HepG2 (cell line): Measurements from ENCODE around the gene NRG2. TPM values are rescaled to one million over a fixed set of nuclear protein-coding genes. Genes with fewer than 3 reads are reported as not detected.

Experiments
- ATAC-seq: fragments of 200-7000 bp; cut with Tn5 transposase; 3 replicates; pipeline ENCODE4 v1.9.1; 2020; ENCODE audit warnings: mild to moderate bottlenecking, moderate library complexity
- BruUV-seq: library from RNA; stranded (reverse); fragments of 400-500 nt; replicated peaks from 2 replicates; lab custom pipeline; 2021; lab: Mats Ljungman, UMichigan
- CTCF ChIA-PET: fragments of 300-600 bp; formaldehyde crosslinking; extraction: SDS; loops from one replicate; lab custom pipeline; 2021; ENCODE audit warnings: low total read pairs, inconsistent platforms, low intra/inter-chr PET ratio; lab: Yijun Ruan, JAX
- POLR2A ChIA-PET: fragments of 350-600 bp; sonication (Branson Sonifier 250); formaldehyde crosslinking; loops from one replicate; lab custom pipeline; 2020; ENCODE audit warnings: antibody characterized with exemption, inconsistent platforms; lab: Yijun Ruan, JAX
- DNase-seq: peaks from one replicate; pipeline ENCODE4 v3.0.0-alpha.2; 2015; ENCODE audit warnings: low spot score
- FAIRE-seq: peaks from 3 replicates; lab custom pipeline; 2011; peaks lifted over from hg19 to GRCh38; lab: Jason Lieb, UNC
- H2AFZ ChIP-seq: one replicate; pipeline ENCODE4 v1.6.1; 2011; ENCODE audit warnings: low read length, inconsistent platforms
- H3K27ac ChIP-seq: fragments of 300-600 bp; 3 replicates; pipeline ENCODE4 v1.8.0; 2011; ENCODE audit warnings: mixed run types, mild to moderate bottlenecking, mixed read lengths, low read length, inconsistent platforms; ENCODE audit not compliant: insufficient read depth; ENCODE audit errors: extremely low read length
- H3K27me3 ChIP-seq, 2 experiments: fragments of 200-600 bp in 1 of 2; 2 replicates in 1 of 2; 3 replicates in 1 of 2; pipeline versions ENCODE4 v1.6.0 to v1.8.0; 2011; ENCODE audit warnings: low read length in 2 of 2, mild to moderate bottlenecking in 2 of 2, moderate library complexity in 2 of 2, inconsistent platforms in 1 of 2; ENCODE audit not compliant: insufficient read depth in 2 of 2, control insufficient read depth in 1 of 2
- H3K36me3 ChIP-seq, 2 experiments: fragments of 200-600 bp in 1 of 2; replicated peaks in 1 of 2; 2 replicates in 1 of 2; 3 replicates in 1 of 2; pipeline versions ENCODE4 v1.5.1 to v1.8.0; 2011; ENCODE audit warnings: low read length in 2 of 2, inconsistent platforms in 1 of 2; ENCODE audit not compliant: insufficient read depth in 2 of 2, control insufficient read depth in 1 of 2
- H3K4me1 ChIP-seq: 2 replicates; pipeline ENCODE4 v1.5.1; 2012; ENCODE audit warnings: low read length, inconsistent platforms; ENCODE audit not compliant: insufficient read depth
- H3K4me2 ChIP-seq: 2 replicates; pipeline ENCODE4 v1.6.0; 2011; ENCODE audit warnings: low read depth, low read length, inconsistent platforms
- H3K4me3 ChIP-seq, 3 experiments: fragments of 200-600 bp in 1 of 3; sonication (generic), shearing (Covaris generic) in 1 of 3; replicated peaks in 1 of 3; 2 replicates each; pipeline ENCODE4 v1.5.1; 2011 to 2016; ENCODE audit warnings: low read length in 3 of 3, inconsistent platforms in 2 of 3, low read depth in 2 of 3, mild to moderate bottlenecking in 2 of 3, control low read depth in 1 of 3, mixed read lengths in 1 of 3; ENCODE audit not compliant: insufficient read depth in 1 of 3
- H3K79me2 ChIP-seq: one replicate; pipeline ENCODE4 v1.6.1; 2011; ENCODE audit warnings: low read length, inconsistent platforms; ENCODE audit not compliant: insufficient read depth
- H3K9ac ChIP-seq: 2 replicates; pipeline ENCODE4 v1.6.0; 2011; ENCODE audit warnings: mild to moderate bottlenecking, low read depth, low read length, inconsistent platforms; ENCODE audit not compliant: insufficient read depth
- H3K9me3 ChIP-seq: 2 replicates; pipeline ENCODE4 v1.5.1; 2012; ENCODE audit warnings: mild to moderate bottlenecking, low read length
- H4K20me1 ChIP-seq: 2 replicates; pipeline ENCODE4 v1.6.0; 2011; ENCODE audit warnings: inconsistent platforms, mild to moderate bottlenecking, low read length, moderate library complexity; ENCODE audit not compliant: insufficient read depth
- MAFK ChIP-seq, 2 experiments: IDR thresholded peaks in 1 of 2; conservative IDR thresholded peaks in 1 of 2; 2 replicates each; pipeline ENCODE4 v1.6.1; 2011; ENCODE audit warnings: improper control_type of control experiment in 2 of 2, low read length in 2 of 2
- NCOA1 ChIP-seq: sonication (generic); formaldehyde crosslinking; IDR thresholded peaks from 2 replicates; pipeline ENCODE4 v1.9.0; 2021; ENCODE audit warnings: missing genetic modification reagents
- RBFOX2 ChIP-seq: fragments of 200-400 bp; formaldehyde crosslinking; IDR thresholded peaks from 2 replicates; pipeline ENCODE4 v1.6.1; 2017; ENCODE audit warnings: low read depth, mild to moderate bottlenecking, low read length
- SMC3 ChIP-seq: IDR thresholded peaks from 2 replicates; pipeline ENCODE4 v1.6.1; 2011; ENCODE audit warnings: low read length, improper control_type of control experiment
- TFDP2 ChIP-seq: sonication (generic); formaldehyde crosslinking; IDR thresholded peaks from 2 replicates; pipeline ENCODE4 v1.4.0; 2020; ENCODE audit warnings: missing genetic modification reagents
- ZNF281 ChIP-seq: sonication (generic); formaldehyde crosslinking; IDR thresholded peaks from 2 replicates; pipeline ENCODE4 v1.4.0; 2020; ENCODE audit warnings: missing genetic modification reagents, borderline replicate concordance
- ZNF326 ChIP-seq: sonication (generic); formaldehyde crosslinking; IDR thresholded peaks from 2 replicates; pipeline ENCODE4 v1.4.0; 2020; ENCODE audit warnings: missing genetic modification reagents, borderline replicate concordance
- ZNF564 ChIP-seq: sonication (generic); formaldehyde crosslinking; IDR thresholded peaks from 2 replicates; pipeline ENCODE4 v1.8.1; 2023; ENCODE audit warnings: mild to moderate bottlenecking, missing genetic modification reagents
- ZNF607 ChIP-seq: sonication (generic); formaldehyde crosslinking; IDR thresholded peaks from 2 replicates; pipeline ENCODE4 v1.5.1; 2020; ENCODE audit warnings: missing genetic modification reagents, mild to moderate bottlenecking, borderline replicate concordance
- ZNF652 ChIP-seq: IDR thresholded peaks from 2 replicates; pipeline ENCODE4 v1.6.1; 2016; ENCODE audit warnings: low read depth, borderline replicate concordance
- WGBS: methylation state at CpG from one replicate; pipeline ENCODE4 v1.1.6; 2017; ENCODE audit warnings: low lambda C conversion rate; 5-methylcytosine and 5-hydroxymethylcytosine counted together
- in situ Hi-C: cut with HindIII; loops from 2 replicates; pipeline ENCODE4 v1.10.0; 2017; ENCODE audit warnings: low pct_unique_long_range_greater_than_20kb; ENCODE audit not compliant: extremely low pct_ligation_motif_present
- intact Hi-C: fragments of 100-400 bp; cut with micrococcal nuclease; formaldehyde crosslinking; loops from one replicate; pipeline ENCODE4 v1.10.0; 2022; ENCODE audit not compliant: unreplicated experiment
- polyA plus RNA-seq, 8 experiments: library from polyadenylated mRNA; depleted of rRNA in 3 of 8; stranded (reverse) in 7 of 8; unstranded in 1 of 8; fragments of >200 nt; fragmentation: Illumina TruSeq in 4 of 8; extraction: Trizol in 4 of 8; gene quantifications; 2 replicates each; pipeline versions ENCODE4 v1.2.1 to v1.2.3, GENCODE V29; 2011 to 2016; ENCODE audit warnings: low read depth in 4 of 8, missing spikeins in 1 of 8, mixed read lengths in 1 of 8; ENCODE audit not compliant: insufficient read depth in 1 of 8
- total RNA-seq, 5 experiments: library from RNA; depleted of rRNA; stranded (reverse); fragments of >200 nt; fragmentation: Illumina TruSeq; extraction: Trizol; gene quantifications; 2 replicates each; pipeline ENCODE4 v1.2.3, GENCODE V29; 2016; ENCODE audit warnings: low read depth in 1 of 5
- TF ChIP-seq, protein P1 (sequence below): sonication (generic); formaldehyde crosslinking; IDR thresholded peaks from 2 replicates; pipeline ENCODE4 v1.4.0; 2020; ENCODE audit warnings: mild to moderate bottlenecking, missing genetic modification reagents
- TF ChIP-seq, protein P2 (sequence below): sonication (generic); formaldehyde crosslinking; IDR thresholded peaks from 2 replicates; pipeline ENCODE4 v1.4.0; 2020; ENCODE audit warnings: mild to moderate bottlenecking, missing genetic modification reagents

Gene NRG2
- total and polyA plus RNA-seq, 2 of the 13 experiments (the other 11 are each of a cell fraction or from before 2014, with no cell fraction given) = not detected

DNA sequence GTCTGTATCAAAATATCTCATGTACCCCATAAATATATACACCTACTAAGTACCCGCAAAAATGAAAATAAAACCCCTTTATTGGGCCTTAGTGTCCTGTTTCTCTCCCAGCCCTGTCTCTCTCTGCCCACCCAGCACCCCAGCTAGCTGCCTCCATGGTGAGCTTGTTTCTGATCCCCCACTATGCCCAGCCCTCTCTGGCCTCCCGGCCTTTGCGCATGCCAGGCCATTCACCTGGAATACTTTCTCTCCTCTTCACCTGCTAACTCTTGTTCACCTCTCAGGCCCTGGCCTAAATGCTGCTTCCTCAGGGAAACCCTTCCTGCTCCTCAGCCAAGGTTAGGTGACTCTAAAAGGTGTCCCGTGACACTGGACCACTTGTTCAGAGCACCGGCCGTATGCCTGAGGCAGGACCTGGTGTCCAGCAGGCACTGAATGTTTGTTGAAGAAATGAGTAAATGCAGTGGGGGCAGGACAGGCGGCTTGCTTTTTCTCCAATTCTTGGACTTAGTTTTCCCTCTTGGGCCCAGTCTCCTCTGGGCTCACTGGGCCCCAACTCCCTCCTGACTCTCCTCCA lies 189.0 kb downstream of the NRG2 start:
- Histone ChIP-seq H3K4me2 (no peak overlapping the region), H3K36me3 (no peaks in the 10 kb centered on the region), H2AFZ (no peak overlapping the region), H3K9me3 (no peaks in the 10 kb centered on the region), H4K20me1 (no peaks in the 10 kb centered on the region), H3K9ac (no peak overlapping the region), H3K4me3 (no peak overlapping the region), H3K4me1 (no peaks in the 10 kb centered on the region), H3K27me3 (peaks cover 2 to 84% of the 10 kb centered on the region in 2 experiments; a peak in 3 of 5 replicates), H3K79me2 (no peaks in the 10 kb centered on the region), H3K27ac (no peak overlapping the region)
- 49% methylated on average over 6 of the region's 7 CpGs for WGBS
- ChIA-PET CTCF (no interaction called here), POLR2A (no interaction called here)
- in situ Hi-C loops = no loop called here
- no TSS peak for BruUV-seq
- DNase-seq = no peak
- ATAC-seq = no peak
- no peak for FAIRE-seq
- intact Hi-C loops = no loop called here
- TF ChIP-seq ZNF281 = no peak
- TF ChIP-seq, protein P1, sequence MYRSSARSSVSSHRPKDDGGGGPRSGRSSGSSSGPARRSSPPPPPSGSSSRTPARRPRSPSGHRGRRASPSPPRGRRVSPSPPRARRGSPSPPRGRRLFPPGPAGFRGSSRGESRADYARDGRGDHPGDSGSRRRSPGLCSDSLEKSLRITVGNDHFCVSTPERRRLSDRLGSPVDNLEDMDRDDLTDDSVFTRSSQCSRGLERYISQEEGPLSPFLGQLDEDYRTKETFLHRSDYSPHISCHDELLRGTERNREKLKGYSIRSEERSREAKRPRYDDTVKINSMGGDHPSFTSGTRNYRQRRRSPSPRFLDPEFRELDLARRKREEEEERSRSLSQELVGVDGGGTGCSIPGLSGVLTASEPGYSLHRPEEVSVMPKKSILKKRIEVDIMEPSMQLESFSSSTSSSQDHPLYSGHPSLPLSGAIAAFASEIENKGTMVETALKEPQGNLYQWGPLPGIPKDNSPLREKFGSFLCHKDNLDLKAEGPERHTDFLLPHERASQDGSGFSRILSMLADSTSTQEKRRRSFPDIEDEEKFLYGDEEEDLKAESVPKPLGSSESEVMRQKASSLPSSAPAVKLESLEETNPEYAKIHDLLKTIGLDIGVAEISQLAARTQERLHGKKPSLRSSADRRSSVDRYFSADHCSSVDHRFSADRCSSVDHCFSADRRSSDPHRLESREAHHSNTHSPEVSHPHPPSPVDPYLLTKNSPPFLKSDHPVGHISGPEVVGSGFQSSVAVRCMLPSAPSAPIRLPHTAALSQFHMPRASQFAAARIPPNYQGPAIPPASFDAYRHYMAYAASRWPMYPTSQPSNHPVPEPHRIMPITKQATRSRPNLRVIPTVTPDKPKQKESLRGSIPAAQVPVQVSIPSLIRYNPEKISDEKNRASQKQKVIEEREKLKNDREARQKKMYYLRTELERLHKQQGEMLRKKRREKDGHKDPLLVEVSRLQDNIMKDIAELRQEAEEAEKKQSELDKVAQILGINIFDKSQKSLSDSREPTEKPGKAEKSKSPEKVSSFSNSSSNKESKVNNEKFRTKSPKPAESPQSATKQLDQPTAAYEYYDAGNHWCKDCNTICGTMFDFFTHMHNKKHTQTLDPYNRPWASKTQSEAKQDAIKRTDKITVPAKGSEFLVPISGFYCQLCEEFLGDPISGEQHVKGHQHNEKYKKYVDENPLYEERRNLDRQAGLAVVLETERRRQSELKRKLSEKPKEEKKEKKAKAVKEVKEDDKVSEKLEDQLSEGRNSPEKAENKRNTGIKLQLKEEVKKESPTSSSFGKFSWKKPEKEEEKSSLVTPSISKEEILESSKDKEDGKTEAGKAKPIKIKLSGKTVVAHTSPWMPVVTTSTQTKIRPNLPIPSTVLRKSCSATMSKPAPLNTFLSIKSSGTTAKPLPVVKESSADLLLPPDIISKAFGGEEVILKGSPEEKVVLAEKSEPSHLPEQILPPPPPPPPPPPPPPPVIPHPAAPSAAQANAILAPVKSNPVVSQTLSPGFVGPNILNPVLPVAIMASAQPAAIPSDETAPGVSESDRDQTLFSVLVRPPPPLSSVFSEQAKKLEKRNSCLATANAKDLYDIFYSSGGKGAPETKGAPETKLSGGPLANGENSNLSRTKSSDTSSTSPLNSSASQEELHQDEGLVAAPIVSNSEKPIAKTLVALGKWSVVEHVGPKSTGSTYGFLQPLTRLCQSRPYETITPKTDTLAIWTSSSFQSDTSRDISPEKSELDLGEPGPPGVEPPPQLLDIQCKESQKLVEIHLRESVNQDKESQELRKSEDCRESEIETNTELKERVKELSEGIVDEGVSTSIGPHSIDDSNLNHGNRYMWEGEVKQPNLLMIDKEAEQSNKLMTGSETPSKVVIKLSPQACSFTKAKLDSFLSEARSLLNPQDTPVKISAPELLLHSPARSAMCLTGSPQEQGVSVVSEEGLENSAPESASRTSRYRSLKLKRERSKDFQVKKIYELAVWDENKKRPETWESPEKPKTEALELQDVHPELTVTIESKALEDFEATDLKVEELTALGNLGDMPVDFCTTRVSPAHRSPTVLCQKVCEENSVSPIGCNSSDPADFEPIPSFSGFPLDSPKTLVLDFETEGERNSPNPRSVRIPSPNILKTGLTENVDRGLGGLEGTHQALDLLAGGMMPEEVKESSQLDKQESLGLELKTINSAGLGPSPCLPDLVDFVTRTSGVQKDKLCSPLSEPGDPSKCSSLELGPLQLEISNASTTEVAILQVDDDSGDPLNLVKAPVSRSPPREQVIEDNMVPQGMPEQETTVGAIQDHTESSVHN (CRISPR knock-in tag) = no peak
- no peak for TF ChIP-seq MAFK (conservative IDR thresholded peaks at IDR 0.05 in 1 of 2, IDR thresholded peaks at IDR 0.05 in 1 of 2; ENCODE audit: low read length in 2 of 2)
- no peak for TF ChIP-seq TFDP2 (CRISPR knock-in tag)
- TF ChIP-seq ZNF326 (CRISPR knock-in tag) = no peak
- TF ChIP-seq RBFOX2 = no peak
- TF ChIP-seq NCOA1 = no peak
- TF ChIP-seq, protein P2, sequence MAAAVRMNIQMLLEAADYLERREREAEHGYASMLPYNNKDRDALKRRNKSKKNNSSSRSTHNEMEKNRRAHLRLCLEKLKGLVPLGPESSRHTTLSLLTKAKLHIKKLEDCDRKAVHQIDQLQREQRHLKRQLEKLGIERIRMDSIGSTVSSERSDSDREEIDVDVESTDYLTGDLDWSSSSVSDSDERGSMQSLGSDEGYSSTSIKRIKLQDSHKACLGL (CRISPR knock-in tag) = no peak
- no peak for TF ChIP-seq ZNF607 (CRISPR knock-in tag)
- TF ChIP-seq ZNF652 (CRISPR knock-in tag) = no peak
- no peak for TF ChIP-seq SMC3
- TF ChIP-seq ZNF564 (CRISPR knock-in tag) = no peak
